Stimulated activated CD4-positive, alpha-beta T cell treated with anti-CD3 and anti-CD28 coated beads, Interleukin-12 subunit alpha, Interleukin-12 subunit beta, amount 100 ng/mL, for 48 hours (primary cell): ENCODE measurements around the gene ECHDC1.
A peak's percentile ranks its signal among the peaks of the same experiment; 100 is the strongest.

Source experiments
- DNase-seq, 3 donors: peaks; one replicate each; pipeline ENCODE4 v3.0.0-alpha.2; 2020; ENCODE audit warnings: low read depth in 2 of 3, low spot score in 1 of 3

The ECHDC1 gene

DNA sequence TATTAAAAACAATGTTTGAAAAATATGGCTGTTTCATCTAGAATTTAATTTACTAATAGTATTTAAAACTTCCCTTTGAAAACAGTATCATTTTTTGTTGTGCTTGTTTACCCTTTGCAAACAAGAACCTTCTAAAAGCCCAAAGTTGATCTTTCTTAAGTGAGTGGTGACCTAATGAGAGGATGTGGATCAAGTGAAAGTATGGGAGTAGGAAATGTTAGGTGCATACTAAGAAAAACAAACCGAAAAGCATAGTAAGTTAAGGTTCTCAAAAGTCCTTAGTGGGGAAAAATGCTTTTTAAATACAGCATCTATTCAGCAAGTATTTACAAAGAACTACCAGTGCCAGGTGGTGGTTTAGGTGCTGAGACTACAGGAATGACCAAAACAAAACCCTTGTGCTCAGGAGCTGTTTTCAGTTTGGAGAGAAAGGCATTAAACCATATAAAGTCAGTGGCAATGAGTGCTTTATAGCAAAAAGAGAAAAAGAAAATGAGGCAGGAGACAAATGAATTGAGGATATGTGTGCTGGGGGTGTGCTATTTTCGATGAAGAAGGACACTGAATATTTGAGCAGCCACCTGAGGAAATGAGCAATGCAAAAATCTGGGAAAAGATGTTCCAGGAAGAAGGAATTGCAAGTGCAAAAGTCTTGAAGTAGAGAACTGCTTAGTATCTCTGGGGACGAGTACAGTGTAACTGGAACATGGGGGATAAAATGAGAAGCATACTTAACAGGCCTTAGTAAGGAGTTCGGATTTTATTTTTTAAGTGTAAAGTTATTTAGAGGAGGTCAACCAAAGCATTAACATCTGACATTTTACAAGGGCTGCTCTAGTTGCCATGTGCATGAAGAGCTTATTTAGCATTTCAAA is 52.8 kb downstream of the ECHDC1 start:
- DNase-seq, result no peak

DNA sequence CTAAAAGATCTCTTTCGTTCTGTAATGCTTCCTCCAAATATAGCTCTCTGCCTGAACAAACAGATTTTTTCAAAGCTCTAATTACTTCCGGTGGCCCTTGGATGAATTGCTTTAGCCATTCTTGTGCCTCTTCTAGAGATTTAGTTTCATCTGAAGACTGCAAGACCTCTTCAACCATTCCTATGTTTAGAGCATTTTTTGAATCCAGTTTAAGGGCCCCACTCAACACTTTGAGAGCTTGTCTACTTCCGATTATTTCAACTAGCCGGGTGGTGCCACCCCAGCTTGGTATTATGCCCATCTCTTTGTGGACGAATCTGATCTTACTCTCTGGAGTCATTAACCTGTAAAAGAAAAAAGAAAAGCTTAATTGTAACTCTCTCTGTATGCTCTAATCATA is 53.5 kb downstream of the ECHDC1 start:
- DNase-seq, result no peak

- no peak for DNase-seq
Measured at GRCh38 chr6:127288705-127289104, 54.7 kb downstream of the ECHDC1 start.

DNA sequence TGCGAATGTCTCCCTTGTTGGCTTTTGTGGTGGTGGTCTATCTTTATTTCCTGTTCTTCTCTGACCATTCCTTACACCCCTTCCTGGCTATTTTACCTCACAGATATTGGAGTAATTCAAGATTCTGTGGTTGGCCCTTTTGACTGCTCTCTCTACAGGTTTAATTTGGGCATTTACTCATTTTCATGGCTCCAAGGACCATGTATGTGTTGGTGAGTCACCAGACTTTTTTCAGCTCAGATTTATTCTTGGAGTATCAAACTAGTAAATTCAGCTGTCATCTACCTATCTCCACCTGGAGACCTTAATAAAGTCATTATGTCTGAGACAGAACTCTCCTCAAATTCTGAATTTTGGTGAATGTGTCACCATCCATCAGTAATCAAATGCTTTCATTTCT is 61.2 kb downstream of the ECHDC1 start:
- DNase-seq, result no peak

DNA sequence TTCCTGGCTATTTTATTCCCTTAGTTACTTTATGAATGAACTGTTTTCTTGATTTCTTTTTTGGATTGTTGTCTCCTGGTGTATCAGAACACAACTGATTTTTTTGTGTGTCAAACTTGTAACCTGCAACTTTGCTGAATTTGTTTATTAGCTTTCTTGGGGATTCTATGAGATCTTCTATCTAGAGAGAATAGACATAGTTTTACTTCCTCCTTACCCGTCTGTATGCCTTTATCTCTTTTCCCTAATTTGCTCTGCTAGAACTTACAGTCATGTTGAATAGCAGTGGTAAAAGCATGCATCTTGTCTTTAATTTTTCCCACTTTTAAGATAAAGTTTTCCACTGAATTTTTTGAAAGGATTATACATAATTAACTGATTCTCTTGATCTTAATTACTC is 63.6 kb downstream of the ECHDC1 start:
- DNase-seq, result no peak

- no peak for DNase-seq
Measured at GRCh38 chr6:127277878-127278843, 65.2 kb downstream of the ECHDC1 start.

DNA sequence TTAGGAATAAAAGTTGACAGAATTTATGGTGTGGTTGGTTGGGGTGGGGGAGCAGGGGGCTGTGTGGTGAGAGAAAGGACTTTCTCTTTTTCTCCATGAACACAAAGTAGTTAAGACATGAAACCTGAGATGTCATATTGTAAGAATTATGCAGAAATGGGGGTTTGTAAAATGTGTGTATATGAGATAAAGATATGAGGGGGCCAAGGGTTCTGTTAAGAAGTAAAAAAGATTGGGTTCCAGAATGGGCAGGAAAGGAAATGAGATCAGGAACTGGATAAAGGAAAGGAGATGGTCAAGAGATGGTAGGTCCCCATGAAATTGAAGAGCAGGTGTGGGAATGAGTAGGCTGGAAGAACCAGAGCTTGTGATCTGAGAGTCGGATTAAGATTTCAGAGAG is 67.1 kb downstream of the ECHDC1 start:
- DNase-seq, result no peak

DNA sequence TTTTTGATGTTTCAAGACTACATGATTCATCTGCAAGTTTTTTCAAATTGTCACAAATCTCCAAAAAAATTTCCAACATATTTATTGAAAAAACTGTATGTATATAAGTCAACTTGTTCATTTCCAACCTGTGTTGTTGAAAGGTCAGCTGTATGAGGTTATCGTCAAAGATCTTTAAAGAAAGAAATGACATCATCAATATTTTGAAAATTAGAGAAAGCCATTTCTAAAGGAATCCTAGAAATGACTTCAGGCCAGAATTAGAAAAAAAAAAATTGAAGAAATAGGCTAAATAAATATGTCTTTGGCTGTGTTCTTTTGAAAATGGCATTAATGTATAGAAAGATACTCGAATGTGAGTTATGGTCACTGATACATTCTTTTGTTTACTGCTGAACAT is 69.9 kb downstream of the ECHDC1 start:
- no peak for DNase-seq

DNA sequence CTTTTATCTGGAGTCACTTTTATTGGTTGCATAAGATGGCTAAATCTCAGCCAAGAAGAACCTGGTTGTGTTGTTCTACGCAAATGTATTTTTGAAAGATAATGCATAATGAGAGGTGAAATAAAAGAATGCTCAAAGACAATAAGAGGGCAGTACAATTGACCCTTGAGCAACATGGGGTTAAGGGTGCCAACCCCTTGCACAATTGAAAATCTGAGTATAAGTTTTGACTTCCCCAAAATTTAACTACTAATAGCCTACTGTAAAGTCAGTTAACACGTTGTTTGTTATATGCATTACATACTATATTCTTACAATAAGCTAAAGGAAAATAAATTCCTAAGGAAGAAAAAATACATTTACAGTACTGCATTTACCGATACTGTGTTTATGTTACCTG is 70.8 kb downstream of the ECHDC1 start:
- DNase-seq, result no peak

DNA sequence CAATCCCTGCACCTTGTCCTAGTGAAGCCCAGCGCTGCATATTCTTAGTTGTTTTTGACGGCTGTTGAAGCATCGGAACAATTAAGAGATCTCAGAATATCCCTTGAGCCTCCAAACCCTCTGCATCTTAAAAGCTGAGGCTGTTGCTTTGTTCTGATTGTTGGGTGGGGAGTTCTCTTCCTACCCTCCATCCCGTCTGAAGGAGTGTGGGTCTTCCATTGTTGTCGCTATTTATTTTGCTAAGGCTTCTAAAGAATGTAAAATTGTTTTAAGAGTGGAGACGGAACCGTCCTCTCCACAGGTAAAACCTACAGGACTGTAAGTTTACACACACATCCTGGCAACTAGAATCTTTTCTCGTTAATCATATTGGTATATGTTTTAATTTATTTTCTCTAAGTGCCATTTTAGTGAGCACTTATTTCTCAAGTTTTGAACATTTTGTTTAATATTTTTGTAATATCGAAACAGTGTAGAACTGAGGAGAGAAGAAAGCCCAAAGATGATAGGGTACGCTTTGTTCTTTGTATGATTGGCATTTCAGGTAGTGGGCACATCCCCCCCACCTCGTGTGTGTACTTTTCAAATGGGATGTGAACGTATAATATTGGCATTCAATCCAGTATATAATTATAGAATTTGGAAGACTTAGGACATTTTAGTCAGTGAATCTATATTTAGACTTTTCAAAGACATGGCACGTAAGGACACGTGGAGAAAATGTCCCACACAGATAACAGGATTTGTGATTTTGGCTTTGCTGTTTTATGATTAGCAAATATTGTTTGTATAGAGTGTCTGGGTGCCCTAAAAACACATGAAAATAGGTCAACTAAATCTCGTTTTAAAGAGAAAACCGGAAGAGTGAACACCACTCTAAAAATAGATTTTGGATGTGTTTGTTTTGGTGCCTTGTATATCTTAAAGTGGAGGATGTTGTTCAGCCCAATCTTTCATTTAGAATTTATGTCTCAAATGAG is 75.5 kb downstream of the ECHDC1 start:
- no peak for DNase-seq

GRCh38 chr6:127266892-127267645 is 76.3 kb downstream of the ECHDC1 start:
- peak; percentile 9 to 52 (median 15) for DNase-seq

- peak; percentile 37 to 66 (median 54) for DNase-seq
Measured at GRCh38 chr6:127266178-127266891, 77.1 kb downstream of the ECHDC1 start, which contains the start of gene RNF146. RNF146 (plus strand) TSS chr6:127266864; CDS start chr6:127280339, 13,475 bp downstream.

GRCh38 chr6:127263481-127263880 is 79.9 kb downstream of the ECHDC1 start:
- DNase-seq, result no peak

DNA sequence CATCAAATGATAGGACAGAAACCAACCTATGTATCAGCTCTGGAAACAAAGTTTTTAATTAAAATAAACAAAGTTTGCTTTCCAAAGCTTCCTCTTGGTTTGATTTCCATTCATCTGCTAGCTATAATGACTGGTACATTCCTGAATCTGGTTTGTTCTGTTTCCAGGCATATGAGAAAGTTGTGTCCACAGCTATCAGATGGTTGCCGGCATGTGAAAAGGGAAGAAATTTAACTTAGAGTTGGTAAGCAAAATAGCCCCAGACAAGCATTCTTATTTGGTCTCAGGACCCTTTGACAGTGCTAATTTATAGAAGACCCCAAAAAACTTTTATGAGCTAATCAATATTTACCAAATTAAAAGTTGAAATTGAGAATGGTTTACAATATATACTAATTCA is 80.5 kb downstream of the ECHDC1 start:
- no peak for DNase-seq

DNA sequence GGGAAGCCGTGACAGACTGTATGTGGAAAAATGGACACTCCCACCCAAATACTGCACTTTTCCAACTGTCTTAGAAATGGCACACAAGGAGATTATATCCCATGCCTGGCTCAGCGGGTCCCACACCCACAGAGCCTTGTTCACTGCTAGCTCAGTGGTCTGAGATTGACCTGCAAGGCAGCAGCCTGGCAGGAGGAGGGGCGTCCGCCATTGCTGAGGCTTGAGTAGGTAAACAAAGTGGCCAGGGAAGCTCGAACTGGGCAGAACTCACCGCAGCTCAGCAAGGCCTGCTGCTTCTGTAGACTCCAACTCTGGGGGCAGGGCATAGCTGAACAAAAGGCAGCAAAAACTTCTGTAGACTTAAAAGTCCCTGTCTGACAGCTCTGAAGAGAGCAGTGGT is 88.1 kb downstream of the ECHDC1 start:
- DNase-seq, result no peak

DNA sequence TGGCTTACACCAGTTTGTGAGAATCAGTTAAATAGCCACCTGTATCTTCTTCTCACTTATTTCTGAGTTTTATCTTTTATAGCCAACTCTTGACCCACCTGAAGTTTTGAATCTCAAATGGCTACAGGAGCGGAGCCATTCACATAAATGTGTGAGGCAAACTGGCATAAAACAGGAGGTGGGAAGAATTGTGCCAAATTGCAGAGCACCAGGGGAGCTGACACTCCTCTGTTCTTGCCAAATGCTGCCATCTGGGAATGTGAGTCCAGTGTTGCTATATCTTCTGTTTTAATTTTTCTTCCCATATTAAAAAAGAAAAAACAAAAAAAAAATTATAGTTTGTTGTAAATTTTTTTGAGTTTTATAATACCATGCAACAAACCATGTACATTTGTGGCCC is 93.8 kb downstream of the ECHDC1 start:
- DNase-seq, result no peak

DNA sequence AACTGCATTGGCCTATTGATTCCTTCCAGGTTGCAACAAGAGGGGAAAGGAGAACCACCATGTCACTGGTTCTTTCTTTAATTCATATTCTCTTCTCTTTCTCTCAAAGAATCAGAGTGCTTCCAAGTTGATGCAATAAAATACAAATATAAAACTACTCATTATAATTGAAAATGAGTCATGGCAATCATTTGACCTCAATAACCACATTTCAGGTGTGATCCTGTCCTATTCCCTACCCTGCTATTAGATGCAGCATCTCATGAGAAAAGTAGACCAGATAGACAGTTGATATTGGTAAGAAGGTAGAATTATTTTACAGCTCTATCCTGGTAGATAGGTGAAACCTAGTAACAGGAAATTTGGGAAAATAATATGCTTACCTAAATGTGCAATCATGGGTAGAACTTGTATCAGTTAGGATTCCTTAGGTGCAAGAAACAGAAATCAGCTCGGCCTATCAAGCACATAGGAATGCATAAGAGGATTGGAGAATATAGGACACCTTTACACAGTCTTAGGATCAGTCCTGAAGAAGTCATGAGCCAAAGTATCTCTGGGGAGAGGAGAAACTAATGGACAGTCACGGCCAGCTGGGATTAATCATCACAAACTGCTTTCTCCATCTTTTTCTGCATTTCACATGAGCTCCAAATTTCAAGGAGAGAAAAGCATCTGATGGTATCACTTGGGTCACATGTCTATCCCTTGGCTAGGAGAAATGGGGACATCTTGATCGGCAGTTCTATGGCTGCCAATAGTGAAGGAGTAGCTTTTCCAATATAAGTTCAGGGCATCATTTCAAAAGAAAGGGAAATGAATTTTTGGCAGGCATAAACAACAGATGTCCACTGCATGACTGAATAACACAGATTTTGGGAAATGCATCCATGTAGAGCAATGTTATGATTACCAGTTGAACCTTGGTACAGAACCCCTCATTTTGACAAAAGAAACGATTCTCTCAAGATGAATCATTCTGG is 96.0 kb downstream of the ECHDC1 start:
- no peak for DNase-seq

- no peak for DNase-seq
Measured at GRCh38 chr6:127243501-127243900, 99.9 kb downstream of the ECHDC1 start.
